NCI-H2227 (cell line): ENCODE data around the gene COP1.
"Not testable (repeated sequence)": the region's sequence is repeated elsewhere in the genome, so short reads cannot be mapped to it uniquely, and the experiment has no call there.

Experiments used
- DNase-seq: peaks from one replicate; lab custom pipeline; 2025; ENCODE audit not compliant: unreplicated experiment; lab: John Stamatoyannopoulos, UW

The COP1 gene

DNA sequence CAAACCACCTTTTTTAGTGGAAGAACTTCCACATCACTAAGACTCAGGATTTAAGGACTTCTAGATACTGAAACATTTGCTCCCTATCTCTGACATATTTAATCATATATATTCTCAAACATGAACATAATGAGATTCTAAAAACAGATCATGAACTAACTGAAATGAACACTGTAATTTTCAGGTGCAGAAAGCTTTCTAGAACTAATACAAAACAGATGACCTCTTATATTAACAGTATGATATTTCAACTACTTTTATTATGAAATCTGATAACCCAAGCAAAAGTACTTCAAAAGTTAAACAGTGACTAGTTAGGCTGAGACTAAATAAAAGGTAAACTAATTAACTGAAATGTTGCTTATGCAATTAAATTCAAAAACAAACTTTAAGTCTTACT lies 157.5 kb downstream of the COP1 start:
- no peak for DNase-seq

- DNase-seq = no peak
These were observed 160.2 kb downstream of the COP1 start for GRCh38 chr1:176046926-176047325.

GRCh38 chr1:176043537-176043936 lies 163.5 kb downstream of the COP1 start:
- no peak for DNase-seq

- DNase-seq = no peak
These were observed 173.2 kb downstream of the COP1 start for GRCh38 chr1:176033881-176034280.

GRCh38 chr1:176033474-176033873 lies 173.6 kb downstream of the COP1 start:
- no peak for DNase-seq

GRCh38 chr1:176032040-176032645 lies 174.9 kb downstream of the COP1 start:
- no peak for DNase-seq

DNA sequence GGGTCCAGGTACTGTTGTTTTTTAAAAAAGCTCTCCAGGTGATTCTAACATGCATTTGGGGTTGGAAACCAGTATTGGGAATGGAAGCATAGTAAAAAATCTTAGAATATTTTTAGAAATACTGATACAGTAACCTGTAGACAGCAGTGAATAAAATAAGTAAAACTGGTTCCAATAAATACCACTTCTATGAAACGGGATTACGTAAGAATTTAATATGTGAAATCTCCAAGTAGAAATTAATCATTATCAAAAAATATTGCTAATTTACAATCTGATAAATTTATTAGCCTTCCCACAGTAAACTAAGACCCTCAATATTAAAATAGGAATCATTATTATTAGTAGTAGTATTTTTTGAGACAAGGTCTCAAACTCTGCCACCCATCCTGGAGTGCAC lies 177.5 kb downstream of the COP1 start:
- DNase-seq = no peak

DNA sequence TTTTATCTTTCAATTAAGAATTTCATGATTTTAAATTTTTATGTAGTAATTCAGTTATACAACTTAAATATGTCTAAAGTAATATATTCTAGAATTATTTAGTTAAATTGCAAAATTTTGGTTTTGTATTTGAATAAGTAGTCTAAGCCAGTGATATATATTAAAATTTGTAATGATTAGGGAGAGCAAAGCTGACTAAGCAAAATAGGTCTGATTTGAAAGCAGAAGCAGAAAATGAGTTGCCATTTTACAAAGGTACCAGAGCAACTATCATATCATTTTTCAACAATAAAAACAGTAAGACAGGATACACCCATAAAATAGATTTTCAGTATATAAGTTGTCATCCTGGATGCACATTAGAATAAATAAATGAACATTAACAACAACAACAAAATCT lies 177.9 kb downstream of the COP1 start:
- DNase-seq = no peak

- DNase-seq = not testable (repeated sequence)
These were observed 179.2 kb downstream of the COP1 start for GRCh38 chr1:176027934-176028333.

- DNase-seq = no peak
These were observed 184.5 kb downstream of the COP1 start for GRCh38 chr1:176022574-176022973.

GRCh38 chr1:176017722-176018121 lies 189.4 kb downstream of the COP1 start:
- DNase-seq = no peak

GRCh38 chr1:176009951-176010350 lies 197.1 kb downstream of the COP1 start:
- no peak for DNase-seq

GRCh38 chr1:176007756-176008389 lies 199.2 kb downstream of the COP1 start:
- DNase-seq = not testable (repeated sequence)

DNA sequence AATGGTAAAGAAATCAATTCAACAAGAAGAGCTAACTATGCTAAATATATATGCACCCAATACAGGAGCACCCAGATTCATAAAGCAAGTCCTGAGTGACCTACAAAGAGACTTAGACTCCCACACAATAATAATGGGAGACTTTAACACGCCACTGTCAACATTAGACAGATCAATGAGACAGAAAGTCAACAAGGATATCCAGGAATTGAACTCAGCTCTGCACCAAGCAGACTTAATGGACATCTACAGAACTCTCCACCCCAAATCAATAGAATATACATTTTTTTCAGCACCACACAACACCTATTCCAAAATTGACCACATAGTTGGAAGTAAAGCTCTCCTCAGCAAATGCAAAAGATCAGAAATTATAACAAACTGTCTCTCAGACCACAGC lies 212.4 kb downstream of the COP1 start:
- DNase-seq = not testable (repeated sequence)

DNA sequence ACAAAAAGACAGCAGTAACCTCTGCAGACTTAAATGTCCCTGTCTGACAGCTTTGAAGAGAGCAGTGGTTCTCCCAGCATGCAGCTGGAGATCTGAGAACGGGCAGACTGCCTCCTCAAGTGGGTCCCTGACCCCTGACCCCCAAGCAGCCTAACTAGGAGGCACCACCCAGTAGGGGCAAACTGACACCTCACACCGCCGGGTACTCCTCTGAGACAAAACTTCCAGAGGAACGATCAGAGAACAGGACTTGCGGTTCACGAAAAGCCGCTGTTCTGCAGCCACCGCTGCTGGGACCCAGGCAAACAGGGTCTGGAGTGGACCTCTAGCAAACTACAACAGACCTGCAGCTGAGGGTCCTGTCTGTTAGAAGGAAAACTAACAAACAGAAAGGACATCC lies 214.3 kb downstream of the COP1 start:
- DNase-seq = not testable (repeated sequence)

DNA sequence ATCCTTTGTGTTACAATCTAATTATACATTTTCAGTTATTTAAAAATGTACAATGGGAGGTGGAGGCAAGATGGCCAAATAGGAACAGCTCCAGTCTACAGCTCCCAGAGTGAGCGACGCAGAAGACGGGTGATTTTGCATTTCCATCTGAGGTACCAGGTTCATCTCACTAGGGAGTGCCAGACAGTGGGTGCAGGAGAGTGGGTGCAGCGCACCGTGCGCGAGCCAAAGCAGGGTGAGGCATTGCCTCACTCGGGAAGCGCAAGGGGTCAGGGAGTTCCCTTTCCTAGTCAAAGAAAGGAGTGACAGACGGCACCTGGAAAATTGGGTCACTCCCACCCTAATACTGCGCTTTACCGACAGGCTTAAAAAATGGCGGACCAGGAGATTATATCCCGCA lies 214.9 kb downstream of the COP1 start:
- DNase-seq = not testable (repeated sequence)

- no peak for DNase-seq
These were observed 222.3 kb downstream of the COP1 start for GRCh38 chr1:175984813-175985212.

DNA sequence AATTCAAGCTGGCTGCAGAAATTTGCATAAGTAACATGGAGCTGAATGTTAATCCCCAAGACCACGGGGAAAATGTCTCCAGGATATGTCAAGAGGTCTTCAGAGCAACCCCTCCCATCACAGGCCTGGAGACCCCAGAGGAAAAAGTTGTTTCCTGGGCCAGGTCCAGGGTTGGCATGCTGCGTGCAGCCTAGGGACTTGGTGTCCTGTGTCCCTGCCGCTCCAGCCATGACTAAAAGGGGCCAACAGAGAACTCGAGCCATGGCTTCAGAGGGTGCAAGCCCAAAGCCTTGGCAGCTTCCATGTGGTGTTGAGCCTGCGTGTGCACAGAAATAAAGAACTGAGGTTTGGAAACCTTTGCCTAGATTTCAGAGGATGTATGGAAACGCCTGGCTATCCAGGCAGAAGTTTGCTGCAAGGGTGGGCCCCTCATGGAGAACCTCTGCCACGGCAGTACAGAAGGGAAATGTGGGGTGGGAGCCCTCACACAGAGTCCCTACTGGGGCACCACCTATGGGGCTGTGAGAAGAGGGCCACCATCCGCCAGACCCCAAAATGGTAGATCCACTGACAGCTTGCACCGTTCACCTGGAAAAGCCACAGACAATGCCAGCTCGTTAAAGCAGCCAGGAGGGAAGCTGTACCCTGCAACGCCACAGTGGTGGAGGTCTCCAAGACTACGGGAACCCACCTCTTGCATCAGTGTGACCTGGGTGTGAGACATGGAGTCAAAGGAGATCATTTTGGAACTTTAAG lies 222.9 kb downstream of the COP1 start:
- DNase-seq = no peak

DNA sequence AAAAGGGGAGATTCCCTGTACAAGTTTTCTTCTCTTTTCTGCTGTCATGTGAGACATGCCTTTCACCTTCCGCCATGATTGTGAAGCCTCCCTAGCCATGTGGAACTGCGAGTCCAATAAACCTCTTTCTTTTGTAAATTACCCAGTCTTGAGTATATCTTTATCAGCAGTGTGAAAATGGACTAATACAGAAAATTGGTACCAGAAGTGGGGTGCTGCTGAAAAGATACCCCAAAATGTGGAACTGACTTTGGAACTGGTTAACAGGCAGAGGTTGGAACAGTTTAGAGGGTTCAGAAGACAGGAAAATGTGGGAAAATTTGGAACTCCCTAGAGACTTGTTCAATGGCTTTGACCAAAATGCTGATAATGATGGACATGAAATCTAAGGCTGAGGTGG lies 223.7 kb downstream of the COP1 start:
- not testable (repeated sequence) for DNase-seq

DNA sequence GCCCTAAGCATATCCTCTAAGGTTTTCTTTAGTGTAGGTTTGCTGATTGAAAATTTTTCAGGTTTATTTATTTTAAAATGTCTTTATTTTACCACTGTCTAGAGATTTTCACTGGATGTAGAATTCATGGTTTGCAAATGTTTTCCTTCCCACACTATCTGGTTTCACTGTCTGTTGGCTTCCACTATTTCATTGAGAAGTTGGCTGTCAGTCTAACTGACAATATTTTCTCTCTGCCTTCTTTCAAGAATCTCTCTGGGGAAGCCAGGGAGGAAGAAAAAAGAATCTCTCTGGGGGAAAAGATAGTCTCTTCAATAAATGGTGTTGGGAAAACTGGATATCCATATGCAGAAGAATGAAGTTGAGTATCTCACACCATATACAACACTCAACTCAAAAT lies 226.0 kb downstream of the COP1 start:
- no peak for DNase-seq

DNA sequence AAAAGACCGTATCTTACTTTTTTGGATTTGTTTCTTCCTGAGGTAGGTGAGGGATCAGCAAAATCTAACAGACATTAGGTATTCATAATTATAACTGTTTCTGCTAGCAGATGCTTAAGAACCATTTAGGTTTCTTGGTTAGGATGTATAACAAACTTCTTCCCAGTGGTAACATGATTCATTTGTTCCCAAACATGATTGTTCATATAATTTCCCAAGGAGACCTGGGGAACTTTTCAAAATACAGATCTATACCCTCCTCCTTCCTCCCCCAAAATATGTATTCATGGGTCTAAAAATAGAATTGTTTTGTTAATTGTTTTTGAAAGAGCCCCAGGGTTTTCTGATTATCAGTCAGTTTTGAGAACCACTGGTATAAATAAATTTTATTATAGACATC lies 228.2 kb downstream of the COP1 start:
- DNase-seq = no peak

DNA sequence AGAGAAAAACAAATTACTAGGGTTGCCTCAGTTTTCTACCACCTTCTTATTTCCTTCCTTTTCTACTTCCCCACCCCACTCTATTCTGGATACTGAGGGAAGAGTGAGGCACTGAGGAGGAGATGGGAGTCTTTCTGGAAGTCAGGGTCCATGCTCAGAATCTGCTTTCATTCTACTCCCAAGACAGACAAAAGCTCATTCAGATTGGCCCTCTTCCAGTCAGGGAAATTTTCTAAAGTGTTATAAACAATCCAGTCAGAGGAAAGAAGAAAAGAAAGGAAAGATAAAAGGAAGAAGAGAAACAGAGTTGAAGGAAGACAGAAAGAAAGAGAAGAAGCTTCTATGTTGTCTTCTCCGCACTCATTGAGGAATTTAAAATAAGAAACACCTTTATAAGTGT lies 228.6 kb downstream of the COP1 start:
- no peak for DNase-seq
